SH-SY5Y (cell line): ENCODE measurements around the gene VSIR.

Experiments used
- GATA2 ChIP-seq: IDR thresholded peaks from 2 replicates; pipeline ENCODE4 v1.6.1; 2011; ENCODE audit warnings: mild to moderate bottlenecking, low read depth, low read length
- GATA3 ChIP-seq: IDR thresholded peaks from 2 replicates; pipeline ENCODE4 v1.6.1; 2011; ENCODE audit warnings: low read depth, mild to moderate bottlenecking, low read length, moderate library complexity

DNA sequence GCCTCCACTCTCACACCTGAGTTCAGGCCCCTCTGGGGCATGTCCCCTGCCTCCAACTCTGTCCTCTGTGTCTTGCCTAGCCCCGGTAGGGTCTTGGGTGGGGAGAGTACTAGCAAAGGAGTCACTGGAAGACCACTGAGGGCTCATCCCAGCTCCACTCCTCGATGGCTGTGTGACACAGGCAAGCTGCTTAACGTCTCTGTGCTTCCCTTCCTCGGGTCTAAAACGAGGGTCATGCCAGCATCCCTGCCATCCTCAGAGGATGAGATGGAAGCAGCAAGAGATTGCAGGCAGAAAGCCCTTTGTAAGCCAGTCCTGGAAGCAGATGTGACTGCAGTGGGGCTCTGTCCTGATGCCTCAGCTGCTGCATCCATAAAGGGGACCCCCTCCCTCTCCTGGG, 38.5 kb downstream of the VSIR start:
- TF ChIP-seq GATA2 (no peak), GATA3 (no peak)
